ENCODE measurements around the gene HBG1.

The HBG1 gene

GRCh38 chr11:5284637-5285036, 35.0 kb upstream of the HBG1 start:
- H3K4me3 ChIP-seq (ENCODE audit: low read length): no peak overlapping the region
- TF ChIP-seq ZNF274 (IDR thresholded peaks at IDR 0.05; ENCODE audit: low read depth, low read length): no peak

- TF ChIP-seq ZNF274 (IDR thresholded peaks at IDR 0.05; ENCODE audit: low read depth, low read length): no peak
Observed at GRCh38 chr11:5283882-5284281, 34.2 kb upstream of the HBG1 start.

GRCh38 chr11:5283086-5283485, 33.4 kb upstream of the HBG1 start:
- no peak overlapping the region for H3K4me3 ChIP-seq (ENCODE audit: low read length)
- no peak for TF ChIP-seq ZNF274 (IDR thresholded peaks at IDR 0.05; ENCODE audit: low read depth, low read length)

More at GRCh38 chr11:5283882-5284281, 34.2 kb upstream of the HBG1 start:
- H3K4me3 ChIP-seq (ENCODE audit: low read length): no peak overlapping the region

GRCh38 chr11:5282628-5283027, 33.0 kb upstream of the HBG1 start:
- H3K4me3 ChIP-seq (ENCODE audit: low read length): no peak overlapping the region

GRCh38 chr11:5281596-5281995, 31.9 kb upstream of the HBG1 start:
- TF ChIP-seq ZNF274 (IDR thresholded peaks at IDR 0.05; ENCODE audit: low read depth, low read length): no peak
- H3K4me3 ChIP-seq (ENCODE audit: low read length): no peak overlapping the region

More at GRCh38 chr11:5282628-5283027, 33.0 kb upstream of the HBG1 start:
- TF ChIP-seq ZNF274 (IDR thresholded peaks at IDR 0.05; ENCODE audit: low read depth, low read length): no peak

- no peak for TF ChIP-seq ZNF274 (IDR thresholded peaks at IDR 0.05; ENCODE audit: low read depth, low read length)
- no peak overlapping the region for H3K4me3 ChIP-seq (ENCODE audit: low read length)
Observed at GRCh38 chr11:5280582-5281102, 31.0 kb upstream of the HBG1 start.

- no peak for TF ChIP-seq ZNF274 (IDR thresholded peaks at IDR 0.05; ENCODE audit: low read depth, low read length)
- H3K4me3 ChIP-seq (ENCODE audit: low read length): no peak overlapping the region
Observed at GRCh38 chr11:5279471-5280090, 29.9 kb upstream of the HBG1 start.

GRCh38 chr11:5277807-5278382, 28.2 kb upstream of the HBG1 start:
- TF ChIP-seq ZNF274 (IDR thresholded peaks at IDR 0.05; ENCODE audit: low read depth, low read length): no peak
- no peak overlapping the region for H3K4me3 ChIP-seq (ENCODE audit: low read length)

- H3K4me3 ChIP-seq (ENCODE audit: low read length): no peak overlapping the region
- no peak for TF ChIP-seq ZNF274 (IDR thresholded peaks at IDR 0.05; ENCODE audit: low read depth, low read length)
Observed at GRCh38 chr11:5276697-5277096, 27.0 kb upstream of the HBG1 start.

GRCh38 chr11:5275369-5276110, 25.9 kb upstream of the HBG1 start:
- TF ChIP-seq ZNF274 (IDR thresholded peaks at IDR 0.05; ENCODE audit: low read depth, low read length): no peak
- no peak overlapping the region for H3K4me3 ChIP-seq (ENCODE audit: low read length)

- no peak overlapping the region for H3K4me3 ChIP-seq (ENCODE audit: low read length)
- no peak for TF ChIP-seq ZNF274 (IDR thresholded peaks at IDR 0.05; ENCODE audit: low read depth, low read length)
Observed at GRCh38 chr11:5274395-5274794, 24.7 kb upstream of the HBG1 start.

GRCh38 chr11:5272395-5273017, 22.8 kb upstream of the HBG1 start:
- H3K4me3 ChIP-seq (ENCODE audit: low read length): no peak overlapping the region
- TF ChIP-seq ZNF274 (IDR thresholded peaks at IDR 0.05; ENCODE audit: low read depth, low read length): no peak

- H3K4me3 ChIP-seq (ENCODE audit: low read length): no peak within 1 kb of the TSS
- TF ChIP-seq ZNF274 (IDR thresholded peaks at IDR 0.05; ENCODE audit: low read depth, low read length): no peak
Observed at GRCh38 chr11:5269715-5270147, 20.1 kb upstream of the HBG1 start, which contains the start of gene HBE1. HBE1 (minus strand) TSS chr11:5269945; CDS start chr11:5269890, 55 bp downstream.

- no peak overlapping the region for H3K4me3 ChIP-seq (ENCODE audit: low read length)
- TF ChIP-seq ZNF274 (IDR thresholded peaks at IDR 0.05; ENCODE audit: low read depth, low read length): no peak
Observed at GRCh38 chr11:5267033-5267563, 17.4 kb upstream of the HBG1 start.
